Uterus (tissue), 4 donors: ENCODE results near the gene FFAR3. TPM values are rescaled to one million over a fixed set of nuclear protein-coding genes. Genes with fewer than 3 reads are reported as not detected.
A peak's percentile ranks its signal among the peaks of the same experiment; 100 is the strongest.

Source experiments
- DNase-seq, 2 donors: peaks; one replicate each; pipeline ENCODE4 v3.0.0-alpha.2; 2019 to 2020
- H3K27ac ChIP-seq, 2 donors: fragments of 200-600 bp; sonication (generic); 1 replicate in 1 of 2; 2 replicates in 1 of 2; pipeline ENCODE4 v1.5.1; 2016 to 2018
- H3K27me3 ChIP-seq, 2 donors: fragments of 200-600 bp; sonication (generic); one replicate each; pipeline ENCODE4 v1.5.1; 2018 to 2019; ENCODE audit warnings: control low read depth in 1 of 2
- H3K36me3 ChIP-seq, 2 donors: fragments of 200-600 bp; sonication (generic); one replicate each; pipeline ENCODE4 v1.5.1; 2019; ENCODE audit warnings: control low read depth in 1 of 2
- H3K4me1 ChIP-seq, 2 donors: fragments of 200-600 bp; sonication (generic); one replicate each; pipeline ENCODE4 v1.5.1; 2018 to 2019; ENCODE audit warnings: control low read depth in 1 of 2
- H3K4me3 ChIP-seq, 2 donors: fragments of 200-600 bp; sonication (generic); 1 replicate in 1 of 2; 2 replicates in 1 of 2; pipeline ENCODE4 v1.5.1; 2018 to 2019; ENCODE audit warnings: mild to moderate bottlenecking in 1 of 2
- H3K9me3 ChIP-seq, 2 donors: fragments of 200-600 bp; sonication (generic); one replicate each; pipeline ENCODE4 v1.5.1; 2019; ENCODE audit warnings: control low read depth in 1 of 2
- CTCF ChIP-seq, 4 experiments: fragments of 200-600 bp in 2 of 4; fragments of 450-650 bp in 2 of 4; sonication (generic) in 2 of 4; IDR thresholded peaks; one replicate each; pipeline ENCODE4 v1.5.1; 2016 to 2019; ENCODE audit warnings: antibody characterized with exemption in 4 of 4, mild to moderate bottlenecking in 2 of 4, moderate library complexity in 1 of 4
- POLR2A ChIP-seq, 2 donors: fragments of 450-650 bp; IDR thresholded peaks; one replicate each; pipeline ENCODE4 v1.6.1; 2016; ENCODE audit warnings: antibody characterized with exemption in 2 of 2, mild to moderate bottlenecking in 1 of 2, moderate library complexity in 1 of 2
- intact Hi-C: fragments of 100-400 bp; cut with DNase I; formaldehyde crosslinking; loops from one replicate; pipeline ENCODE4 v1.15.1; 2023; ENCODE audit warnings: low total_unique reads
- total RNA-seq, 4 donors: library from RNA; depleted of rRNA in 3 of 4; stranded (reverse); fragments of >200 nt in 3 of 4; gene quantifications; one replicate each; pipeline versions ENCODE4 v1.1.0 to v1.2.4, GENCODE V29; 2014 to 2023
- donor health status: DM: yes; HTN: yes; CAD: no.

Gene FFAR3
- total RNA-seq, 4 donors from 2014 or later, result not detected

GRCh38 chr19:35315883-35316282 lies 42.4 kb upstream of the FFAR3 start:
- H3K4me1 ChIP-seq, result no peaks in the 10 kb centered on the region
- no peak overlapping the region for H3K27ac ChIP-seq
- no peak for TF ChIP-seq POLR2A (IDR thresholded peaks at IDR 0.05)
- no peak for TF ChIP-seq CTCF (IDR thresholded peaks at IDR 0.05)
- intact Hi-C loops, result no loop called here
- H3K27me3 ChIP-seq, result no peaks in the 10 kb centered on the region
- H3K9me3 ChIP-seq, result no peaks in the 10 kb centered on the region
- H3K4me3 ChIP-seq, result no peak overlapping the region
- DNase-seq, result no peak
- H3K36me3 ChIP-seq, result no peaks in the 10 kb centered on the region

GRCh38 chr19:35316560-35316959 lies 41.7 kb upstream of the FFAR3 start:
- no peaks in the 10 kb centered on the region for H3K27me3 ChIP-seq

GRCh38 chr19:35317464-35318043 lies 40.7 kb upstream of the FFAR3 start:
- intact Hi-C loops, result no loop called here
- Histone ChIP-seq H3K27me3 (no peaks in the 10 kb centered on the region), H3K27ac (no peak overlapping the region), H3K36me3 (no peaks in the 10 kb centered on the region), H3K4me3 (no peak overlapping the region), H3K4me1 (no peaks in the 10 kb centered on the region), H3K9me3 (no peaks in the 10 kb centered on the region)
- no peak for DNase-seq
- no peak for TF ChIP-seq CTCF (IDR thresholded peaks at IDR 0.05)
- TF ChIP-seq POLR2A (IDR thresholded peaks at IDR 0.05), result no peak

More at GRCh38 chr19:35316560-35316959, 41.7 kb upstream of the FFAR3 start:
- no peak for TF ChIP-seq POLR2A (IDR thresholded peaks at IDR 0.05)
- no peak for TF ChIP-seq CTCF (IDR thresholded peaks at IDR 0.05)
- Histone ChIP-seq H3K36me3 (no peaks in the 10 kb centered on the region), H3K4me1 (no peaks in the 10 kb centered on the region), H3K4me3 (no peak overlapping the region), H3K27ac (no peak overlapping the region), H3K9me3 (no peaks in the 10 kb centered on the region)
- intact Hi-C loops, result no loop called here
- no peak for DNase-seq

- H3K9me3 ChIP-seq, result no peaks in the 10 kb centered on the region
- intact Hi-C loops, result no loop called here
- H3K27me3 ChIP-seq, result no peaks in the 10 kb centered on the region
- no peaks in the 10 kb centered on the region for H3K36me3 ChIP-seq
- H3K27ac ChIP-seq, result peak overlapping the region; percentile 40 to 52
- peak; percentile 30 to 74 for DNase-seq
- no peak for TF ChIP-seq POLR2A (IDR thresholded peaks at IDR 0.05)
- TF ChIP-seq CTCF (IDR thresholded peaks at IDR 0.05), result no peak
- H3K4me1 ChIP-seq, result no peaks in the 10 kb centered on the region
- H3K4me3 ChIP-seq, result no peak overlapping the region
These were observed 39.4 kb upstream of the FFAR3 start for GRCh38 chr19:35318679-35319448.

GRCh38 chr19:35320065-35320713 lies 38.1 kb upstream of the FFAR3 start:
- intact Hi-C loops, result no loop called here
- no peak for DNase-seq
- Histone ChIP-seq H3K9me3 (no peaks in the 10 kb centered on the region), H3K4me1 (no peaks in the 10 kb centered on the region), H3K4me3 (no peak overlapping the region), H3K27ac (no peak overlapping the region), H3K27me3 (no peaks in the 10 kb centered on the region), H3K36me3 (no peaks in the 10 kb centered on the region)
- TF ChIP-seq POLR2A (IDR thresholded peaks at IDR 0.05) (no peak), CTCF (IDR thresholded peaks at IDR 0.05) (no peak)
